Gastrocnemius medialis (tissue), 4 donors: ENCODE measurements around the gene SLC39A11.

ENCODE experiments used
- POLR2A ChIP-seq, 2 donors: fragments of 450-650 bp; IDR thresholded peaks; one replicate each; pipeline ENCODE4 v1.6.1; 2017; ENCODE audit warnings: antibody characterized with exemption in 2 of 2, mild to moderate bottlenecking in 2 of 2, moderate library complexity in 2 of 2
- TF ChIP-seq, protein P1 (sequence below), 5 experiments: fragments of 450-650 bp in 3 of 5; fragments of 200-600 bp in 2 of 5; sonication (generic) in 2 of 5; IDR thresholded peaks in 4 of 5; conservative IDR thresholded peaks in 1 of 5; 1 replicate in 4 of 5; 2 replicates in 1 of 5; pipeline ENCODE4 v1.5.1; 2016 to 2019; ENCODE audit warnings: antibody characterized with exemption in 5 of 5, mild to moderate bottlenecking in 3 of 5, moderate library complexity in 3 of 5

DNA sequence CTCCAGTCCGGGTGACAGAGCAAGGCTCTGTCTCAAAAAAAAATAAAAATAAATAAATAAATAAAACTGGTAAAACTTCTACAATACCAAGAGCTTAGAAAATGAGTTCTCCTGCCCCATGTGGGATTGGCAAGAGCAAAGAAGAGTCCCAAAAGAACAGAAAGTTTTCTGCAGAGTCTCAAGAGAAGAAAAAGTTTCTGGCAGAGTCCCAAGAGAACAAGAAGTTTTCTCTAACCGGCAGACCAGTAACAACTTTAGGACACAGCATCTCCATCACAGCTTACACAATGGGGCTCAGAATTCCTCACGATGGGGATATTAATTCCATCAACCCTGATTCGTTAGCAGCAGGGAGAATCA is 1.1 kb downstream of the SLC39A11 start:
- TF ChIP-seq, protein P1, sequence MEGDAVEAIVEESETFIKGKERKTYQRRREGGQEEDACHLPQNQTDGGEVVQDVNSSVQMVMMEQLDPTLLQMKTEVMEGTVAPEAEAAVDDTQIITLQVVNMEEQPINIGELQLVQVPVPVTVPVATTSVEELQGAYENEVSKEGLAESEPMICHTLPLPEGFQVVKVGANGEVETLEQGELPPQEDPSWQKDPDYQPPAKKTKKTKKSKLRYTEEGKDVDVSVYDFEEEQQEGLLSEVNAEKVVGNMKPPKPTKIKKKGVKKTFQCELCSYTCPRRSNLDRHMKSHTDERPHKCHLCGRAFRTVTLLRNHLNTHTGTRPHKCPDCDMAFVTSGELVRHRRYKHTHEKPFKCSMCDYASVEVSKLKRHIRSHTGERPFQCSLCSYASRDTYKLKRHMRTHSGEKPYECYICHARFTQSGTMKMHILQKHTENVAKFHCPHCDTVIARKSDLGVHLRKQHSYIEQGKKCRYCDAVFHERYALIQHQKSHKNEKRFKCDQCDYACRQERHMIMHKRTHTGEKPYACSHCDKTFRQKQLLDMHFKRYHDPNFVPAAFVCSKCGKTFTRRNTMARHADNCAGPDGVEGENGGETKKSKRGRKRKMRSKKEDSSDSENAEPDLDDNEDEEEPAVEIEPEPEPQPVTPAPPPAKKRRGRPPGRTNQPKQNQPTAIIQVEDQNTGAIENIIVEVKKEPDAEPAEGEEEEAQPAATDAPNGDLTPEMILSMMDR (IDR thresholded peaks at IDR 0.05 in 4 of 5, conservative IDR thresholded peaks at IDR 0.05 in 1 of 5): no peak
- TF ChIP-seq POLR2A (IDR thresholded peaks at IDR 0.05): no peak
